Gastrocnemius medialis (tissue), 4 donors: Measurements from ENCODE around the gene ETV7. TPM values are rescaled to one million over a fixed set of nuclear protein-coding genes. Genes with fewer than 3 reads are reported as not detected.

ENCODE experiments used
- ATAC-seq, 2 donors: fragments of 150-250 bp; one replicate each; pipeline ENCODE4 v1.9.1; 2016
- DNase-seq, 2 donors: peaks; one replicate each; pipeline ENCODE4 v3.0.0-alpha.2; 2019
- H3K27ac ChIP-seq, 4 donors: fragments of 200-600 bp; sonication (generic); 1 replicate in 1 of 4; 2 replicates in 3 of 4; pipeline ENCODE4 v1.5.1; 2016 to 2018; ENCODE audit warnings: mild to moderate bottlenecking in 2 of 4, moderate library complexity in 1 of 4
- H3K27me3 ChIP-seq, 3 donors: fragments of 200-600 bp; sonication (generic) in 2 of 3; 1 replicate in 1 of 3; 2 replicates in 2 of 3; pipeline versions ENCODE4 v1.5.1 to v1.6.0; 2016 to 2019; ENCODE audit warnings: mild to moderate bottlenecking in 1 of 3, moderate library complexity in 1 of 3
- H3K36me3 ChIP-seq, 2 donors: fragments of 200-600 bp; sonication (generic) in 1 of 2; one replicate each; pipeline ENCODE4 v1.5.1; 2017 to 2018
- H3K4me1 ChIP-seq, 2 donors: fragments of 200-600 bp; sonication (generic) in 1 of 2; one replicate each; pipeline ENCODE4 v1.5.1; 2016 to 2017; ENCODE audit warnings: mild to moderate bottlenecking in 2 of 2
- H3K4me3 ChIP-seq, 4 donors: fragments of 200-600 bp; sonication (generic) in 3 of 4; 1 replicate in 1 of 4; 2 replicates in 3 of 4; pipeline ENCODE4 v1.5.1; 2016 to 2019; ENCODE audit warnings: mild to moderate bottlenecking in 2 of 4
- H3K9me3 ChIP-seq, 3 donors: fragments of 200-600 bp; sonication (generic) in 2 of 3; 1 replicate in 1 of 3; 2 replicates in 2 of 3; pipeline ENCODE4 v1.5.1; 2016 to 2019
- CTCF ChIP-seq, 5 experiments: fragments of 450-650 bp in 3 of 5; fragments of 200-600 bp in 2 of 5; sonication (generic) in 2 of 5; IDR thresholded peaks in 4 of 5; conservative IDR thresholded peaks in 1 of 5; 1 replicate in 4 of 5; 2 replicates in 1 of 5; pipeline ENCODE4 v1.5.1; 2016 to 2019; ENCODE audit warnings: antibody characterized with exemption in 5 of 5, mild to moderate bottlenecking in 3 of 5, moderate library complexity in 3 of 5
- POLR2A ChIP-seq, 2 donors: fragments of 450-650 bp; IDR thresholded peaks; one replicate each; pipeline ENCODE4 v1.6.1; 2017; ENCODE audit warnings: antibody characterized with exemption in 2 of 2, mild to moderate bottlenecking in 2 of 2, moderate library complexity in 2 of 2
- in situ Hi-C, 4 donors: fragments of 200-750 bp; cut with MboI; loops; one replicate each; pipeline versions ENCODE4 v1.15.0 to v1.8.0; 2017; ENCODE audit warnings: low sequenced_read_pairs in 4 of 4
- intact Hi-C: fragments of 100-400 bp; cut with DNase I; formaldehyde crosslinking; loops from one replicate; pipeline ENCODE4 v1.15.1; 2023; ENCODE audit warnings: low total_unique reads
- total RNA-seq, 4 donors: library from RNA; depleted of rRNA; stranded (reverse); fragments of >200 nt; gene quantifications; one replicate each; pipeline versions ENCODE4 v1.1.0 to v1.2.3, GENCODE V29; 2016

Gene ETV7
- total RNA-seq, 4 donors from 2014 or later = not detected

DNA sequence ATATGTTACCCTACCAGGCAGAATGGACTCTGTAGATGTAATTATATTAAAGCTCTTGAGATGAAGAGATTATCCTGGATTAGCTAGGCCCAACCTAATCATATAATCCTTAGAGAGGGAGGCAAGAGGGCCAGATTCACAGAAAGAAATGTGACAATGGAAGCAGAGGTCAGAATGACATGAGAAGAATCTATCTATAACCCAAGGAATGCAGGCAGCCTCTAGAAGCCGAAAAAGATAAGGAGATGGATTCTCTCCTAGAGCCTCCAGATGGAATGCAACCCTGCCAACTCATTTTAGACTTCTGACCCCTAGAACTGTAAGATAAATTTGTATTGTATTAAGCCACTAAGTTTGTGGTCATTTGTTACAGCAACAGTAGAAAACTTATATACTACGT lies 42.9 kb upstream of the ETV7 start:
- no peak for DNase-seq
- Histone ChIP-seq H3K27me3 (no peaks in the 10 kb centered on the region), H3K4me1 (no peaks in the 10 kb centered on the region), H3K9me3 (no peaks in the 10 kb centered on the region), H3K4me3 (no peak overlapping the region), H3K27ac (no peak overlapping the region), H3K36me3 (no peaks in the 10 kb centered on the region)
- in situ Hi-C loops (loop anchor here in 2 of 4 donors (25.0 kb wide), 2 partner anchors 157 to 257 kb away; partner anchors contain the start of genes CDKN1A (in 1 of the 2), RAB44 (in 1 of the 2) and SRSF3 (in 1 of the 2)), intact Hi-C loops (no loop called here)
- TF ChIP-seq CTCF (IDR thresholded peaks at IDR 0.05 in 4 of 5, conservative IDR thresholded peaks at IDR 0.05 in 1 of 5) (no peak), POLR2A (IDR thresholded peaks at IDR 0.05) (no peak)
- no peak for ATAC-seq

GRCh38 chr6:36428911-36429310 lies 41.4 kb upstream of the ETV7 start:
- H3K9me3 ChIP-seq = no peaks in the 10 kb centered on the region
- H3K27ac ChIP-seq = no peak overlapping the region
- H3K4me3 ChIP-seq = no peak overlapping the region
- no peak for DNase-seq
- no peaks in the 10 kb centered on the region for H3K27me3 ChIP-seq
- intact Hi-C loops (loop anchor here (10.0 kb wide), 1 partner anchor 336 kb away; no protein-coding TSS in a partner anchor), in situ Hi-C loops (loop anchor here in 3 of 4 donors (10.0 to 25.0 kb wide), 4 partner anchors 158 to 258 kb away; partner anchors contain the start of genes SRSF3 (in 2 of the 3), CDKN1A (in 1 of the 3) and RAB44 (in 1 of the 3))
- ATAC-seq = no peak
- H3K4me1 ChIP-seq = no peaks in the 10 kb centered on the region
- no peaks in the 10 kb centered on the region for H3K36me3 ChIP-seq
- no peak for TF ChIP-seq POLR2A (IDR thresholded peaks at IDR 0.05)
- peak in 2 of 5 experiments; percentile 34 to 50 for TF ChIP-seq CTCF (IDR thresholded peaks at IDR 0.05 in 4 of 5, conservative IDR thresholded peaks at IDR 0.05 in 1 of 5)

DNA sequence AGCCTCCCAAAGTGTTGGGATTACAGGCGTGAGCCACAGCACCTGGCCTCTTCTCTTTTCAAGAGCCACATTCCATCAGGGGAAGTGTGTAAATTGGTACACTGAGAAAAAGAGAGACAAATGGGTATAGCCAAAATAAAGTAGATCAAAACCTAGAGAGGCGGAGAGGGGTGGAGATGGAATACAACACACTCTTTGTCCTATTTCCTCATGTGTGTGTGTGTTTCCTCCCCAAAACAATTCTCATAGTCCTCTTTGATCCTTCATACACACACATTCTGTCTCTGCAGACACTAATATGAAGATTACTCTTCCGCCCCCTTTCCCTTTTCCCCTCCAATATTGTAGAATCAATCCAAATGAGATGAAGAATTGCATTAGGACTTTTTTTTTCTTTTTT lies 39.2 kb upstream of the ETV7 start:
- Histone ChIP-seq H3K27me3 (no peaks in the 10 kb centered on the region), H3K36me3 (no peaks in the 10 kb centered on the region), H3K4me1 (peaks cover 6 to 7% of the 10 kb centered on the region in 2 donors), H3K4me3 (no peak overlapping the region), H3K9me3 (no peaks in the 10 kb centered on the region), H3K27ac (no peak overlapping the region)
- DNase-seq (no peak), ATAC-seq (no peak)
- TF ChIP-seq CTCF (IDR thresholded peaks at IDR 0.05 in 4 of 5, conservative IDR thresholded peaks at IDR 0.05 in 1 of 5) (no peak), POLR2A (IDR thresholded peaks at IDR 0.05) (no peak)
- intact Hi-C loops (loop anchor here (10.0 kb wide), 1 partner anchor 338 kb away; no protein-coding TSS in a partner anchor), in situ Hi-C loops (loop anchor here in 3 of 4 donors (10.0 to 25.0 kb wide), 4 partner anchors 161 to 261 kb away; partner anchors contain the start of genes SRSF3 (in 2 of the 3), CDKN1A (in 1 of the 3) and RAB44 (in 1 of the 3))

DNA sequence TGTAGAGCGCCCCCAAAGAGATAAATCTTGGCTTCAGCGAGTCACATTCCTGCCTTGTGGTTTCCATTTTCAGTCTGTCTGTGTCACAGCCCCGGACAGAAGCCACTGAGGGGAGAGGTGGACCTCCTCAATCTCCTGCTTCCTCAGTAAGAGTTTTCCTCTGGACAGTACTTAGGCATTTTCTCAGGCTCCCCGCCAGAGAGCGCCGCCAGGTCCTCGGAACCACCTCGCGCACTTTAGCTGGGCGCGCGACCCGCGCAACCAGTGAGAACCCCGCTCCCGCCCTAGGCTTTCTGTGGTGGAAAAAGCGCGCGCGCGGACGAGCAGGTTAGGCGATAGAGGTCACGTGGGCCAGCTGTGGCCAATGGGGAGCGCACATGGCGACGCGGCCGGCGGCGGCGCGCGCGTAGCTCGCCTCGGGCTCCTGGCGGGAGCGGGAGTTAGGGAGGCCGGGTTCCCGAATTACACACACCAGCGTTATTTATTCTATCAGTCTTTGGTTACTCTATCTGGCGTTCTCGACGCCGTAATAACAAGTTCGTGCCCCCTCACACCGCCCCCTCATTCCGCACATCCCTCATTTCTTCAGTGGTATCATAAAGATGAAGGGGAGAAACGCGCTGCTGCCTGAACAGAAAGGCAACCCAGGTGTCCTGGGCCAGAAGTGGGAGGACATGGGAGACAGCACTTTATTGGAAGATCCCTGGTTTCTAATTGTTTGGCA lies 35.8 kb upstream of the ETV7 start:
- Histone ChIP-seq H3K9me3 (no peaks in the 10 kb centered on the region), H3K4me1 (peaks cover 6 to 7% of the 10 kb centered on the region in 2 donors), H3K27me3 (no peaks in the 10 kb centered on the region), H3K36me3 (no peaks in the 10 kb centered on the region), H3K4me3 (peak overlapping the region; percentile 55 to 66 (median 59)), H3K27ac (peak overlapping the region; percentile 78 to 82 (median 80))
- in situ Hi-C loops = loop anchor here in 2 of 4 donors (10.0 kb wide), 2 partner anchors 172 to 262 kb away; partner anchors contain the start of gene SRSF3 (in 1 of the 2)
- peak; percentile 26 to 67 (median 61) for TF ChIP-seq CTCF (IDR thresholded peaks at IDR 0.05 in 4 of 5, conservative IDR thresholded peaks at IDR 0.05 in 1 of 5)
- peak; percentile 63 to 70 for TF ChIP-seq POLR2A (IDR thresholded peaks at IDR 0.05)
- intact Hi-C loops = loop anchor here (1.0 to 10.0 kb wide), 5 partner anchors 20 to 342 kb away; partner anchors contain the start of genes SRSF3 and STK38
- DNase-seq = peak; percentile 92 to 97
- ATAC-seq = peak; percentile 96 to 98
